GM12872 (cell line): ENCODE measurements around the gene C2CD5.

Source experiments
- CTCF ChIP-seq: IDR thresholded peaks from 3 replicates; pipeline ENCODE4 v1.5.1; 2011; ENCODE audit warnings: low read depth, mild to moderate bottlenecking, low read length, moderate library complexity; ENCODE audit not compliant: insufficient read depth

Gene C2CD5

GRCh38 chr12:22544038-22544979 is at the start of gene C2CD5:
TSS of gene C2CD5 (minus strand) at chr12:22544542. CDS start at chr12:22544150, 392 bp downstream.
- TF ChIP-seq CTCF, result peak; percentile 35; the same call in 2 of the 3 replicates

GRCh38 chr12:22593864-22594263 is 49.5 kb upstream of the C2CD5 start:
- no peak for TF ChIP-seq CTCF

GRCh38 chr12:22588817-22589216 is 44.5 kb upstream of the C2CD5 start:
- no peak for TF ChIP-seq CTCF

GRCh38 chr12:22578328-22578727 is 34.0 kb upstream of the C2CD5 start:
- no peak for TF ChIP-seq CTCF

GRCh38 chr12:22577667-22578066 is 33.3 kb upstream of the C2CD5 start:
- no peak for TF ChIP-seq CTCF

GRCh38 chr12:22576473-22576872 is 32.1 kb upstream of the C2CD5 start:
- TF ChIP-seq CTCF, result no peak

- TF ChIP-seq CTCF, result no peak
Observed at GRCh38 chr12:22576065-22576464, 31.7 kb upstream of the C2CD5 start.
